Inferior parietal cortex (tissue), 1 donor: Measurements from ENCODE around the gene DGLUCY.
"Not testable (repeated sequence)": the region's sequence is repeated elsewhere in the genome, so short reads cannot be mapped to it uniquely, and the experiment has no call there.

Experiments
- DNase-seq: peaks from one replicate; pipeline ENCODE4 v3.0.0-alpha.2; 2016; ENCODE audit errors: extremely low spot score

The DGLUCY gene

DNA sequence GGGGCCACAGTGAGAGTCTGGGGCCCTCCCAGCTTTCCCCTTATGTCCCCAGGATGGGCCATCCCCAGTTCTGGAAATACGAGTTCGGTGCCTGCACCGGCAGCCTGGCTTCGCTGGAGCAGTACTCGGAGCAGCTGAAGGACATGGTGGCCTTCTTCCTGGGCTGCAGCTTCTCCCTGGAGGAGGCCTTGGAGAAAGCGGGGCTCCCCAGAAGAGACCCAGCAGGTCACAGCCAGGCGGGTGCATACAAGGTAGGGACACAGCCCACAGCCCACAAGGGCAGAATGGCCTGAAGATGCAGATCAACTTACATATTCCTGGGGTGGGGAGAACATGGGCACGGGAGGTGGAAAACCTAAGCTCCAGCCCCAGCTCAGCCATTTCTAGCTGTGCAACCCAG is 56.1 kb downstream of the DGLUCY start:
- DNase-seq = no peak

DNA sequence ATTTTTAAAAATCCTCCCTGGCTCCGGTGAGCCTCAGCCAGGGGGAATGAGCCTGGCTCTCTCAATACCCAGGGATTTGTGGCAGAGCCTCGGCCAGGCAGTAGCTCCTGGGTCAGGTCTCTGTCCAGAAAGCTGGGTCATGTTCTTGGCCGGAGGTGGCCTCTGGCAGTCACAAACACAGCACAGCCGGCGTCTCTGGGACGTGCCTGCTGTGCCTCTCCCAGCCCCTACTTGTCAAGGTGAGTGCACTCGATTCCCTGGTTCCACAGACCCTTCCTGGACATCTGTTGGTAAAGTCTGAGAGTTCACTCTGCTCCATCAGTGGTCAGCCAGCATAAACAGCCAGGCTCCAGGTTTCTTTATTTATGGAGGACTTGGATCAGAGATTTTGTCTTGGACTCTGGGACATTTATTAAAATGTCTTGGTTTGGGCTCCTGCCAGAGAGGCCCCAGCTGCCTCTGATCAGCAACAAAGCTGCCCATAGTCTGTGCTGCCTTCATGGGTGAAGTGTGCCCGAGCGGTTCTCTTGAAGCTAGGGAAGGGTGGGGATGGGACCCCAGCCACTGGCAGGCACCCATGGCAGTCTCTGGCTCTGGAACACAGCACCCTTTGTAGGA is 56.7 kb downstream of the DGLUCY start:
- peak; percentile 22 for DNase-seq

DNA sequence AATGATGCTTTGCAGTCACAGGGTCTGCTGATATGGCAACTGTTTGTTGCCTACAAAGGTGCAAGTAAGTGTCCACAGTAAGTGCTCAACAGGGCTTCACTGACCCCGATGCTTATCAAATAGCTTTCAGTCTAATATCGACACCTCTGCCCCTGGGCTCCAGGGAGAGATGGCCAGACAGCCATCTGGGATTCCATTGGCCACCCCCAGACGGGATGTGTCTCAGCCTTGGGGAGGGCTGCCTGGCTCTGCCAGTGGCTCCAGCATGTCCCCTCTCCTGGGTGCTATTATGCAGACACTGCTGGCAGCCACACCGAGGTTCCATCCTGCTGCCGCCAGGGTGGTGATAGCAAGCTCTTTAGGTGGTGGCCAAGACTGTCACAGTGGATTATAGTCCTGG is 57.4 kb downstream of the DGLUCY start:
- no peak for DNase-seq

DNA sequence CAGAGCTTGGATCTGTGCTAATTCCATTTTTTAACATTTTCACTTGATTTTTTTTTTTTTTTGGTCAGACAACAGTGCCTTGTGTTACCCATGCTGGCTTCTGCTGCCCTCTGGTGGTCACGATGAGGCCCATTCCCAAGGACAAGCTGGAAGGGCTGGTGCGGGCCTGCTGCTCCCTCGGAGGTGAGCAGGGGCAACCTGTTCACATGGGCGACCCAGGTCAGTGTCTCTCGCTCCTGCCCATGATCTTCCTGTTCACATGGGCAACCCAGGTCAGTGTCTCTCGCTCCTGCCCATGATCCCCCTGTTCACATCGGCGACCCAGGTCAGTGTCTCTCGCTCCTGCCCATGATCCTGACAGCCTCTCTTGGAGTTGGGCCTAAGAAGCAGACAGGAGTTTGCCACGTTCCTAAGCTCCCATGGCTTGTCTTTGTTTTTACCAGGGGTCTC is 59.4 kb downstream of the DGLUCY start:
- peak; percentile 87 for DNase-seq

DNA sequence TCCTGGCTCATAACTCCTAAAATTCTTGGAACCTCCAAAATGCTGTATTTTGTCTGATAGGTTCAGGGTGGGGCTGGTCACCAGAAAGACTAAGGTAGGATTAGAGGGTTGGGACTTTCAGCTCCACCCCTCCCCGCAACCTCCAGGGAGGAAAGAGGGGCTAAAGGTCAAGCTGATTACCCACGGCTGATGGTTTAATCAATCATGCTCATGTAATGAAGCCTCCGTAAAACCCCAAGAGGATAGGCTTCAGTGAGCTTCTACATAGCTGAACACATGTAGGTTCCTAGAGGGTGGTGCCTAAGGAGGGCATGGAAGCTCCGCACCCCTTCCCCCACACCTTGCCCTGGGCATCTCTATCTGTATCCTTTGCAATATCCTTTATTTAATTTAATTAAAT is 60.0 kb downstream of the DGLUCY start:
- DNase-seq = no peak

DNA sequence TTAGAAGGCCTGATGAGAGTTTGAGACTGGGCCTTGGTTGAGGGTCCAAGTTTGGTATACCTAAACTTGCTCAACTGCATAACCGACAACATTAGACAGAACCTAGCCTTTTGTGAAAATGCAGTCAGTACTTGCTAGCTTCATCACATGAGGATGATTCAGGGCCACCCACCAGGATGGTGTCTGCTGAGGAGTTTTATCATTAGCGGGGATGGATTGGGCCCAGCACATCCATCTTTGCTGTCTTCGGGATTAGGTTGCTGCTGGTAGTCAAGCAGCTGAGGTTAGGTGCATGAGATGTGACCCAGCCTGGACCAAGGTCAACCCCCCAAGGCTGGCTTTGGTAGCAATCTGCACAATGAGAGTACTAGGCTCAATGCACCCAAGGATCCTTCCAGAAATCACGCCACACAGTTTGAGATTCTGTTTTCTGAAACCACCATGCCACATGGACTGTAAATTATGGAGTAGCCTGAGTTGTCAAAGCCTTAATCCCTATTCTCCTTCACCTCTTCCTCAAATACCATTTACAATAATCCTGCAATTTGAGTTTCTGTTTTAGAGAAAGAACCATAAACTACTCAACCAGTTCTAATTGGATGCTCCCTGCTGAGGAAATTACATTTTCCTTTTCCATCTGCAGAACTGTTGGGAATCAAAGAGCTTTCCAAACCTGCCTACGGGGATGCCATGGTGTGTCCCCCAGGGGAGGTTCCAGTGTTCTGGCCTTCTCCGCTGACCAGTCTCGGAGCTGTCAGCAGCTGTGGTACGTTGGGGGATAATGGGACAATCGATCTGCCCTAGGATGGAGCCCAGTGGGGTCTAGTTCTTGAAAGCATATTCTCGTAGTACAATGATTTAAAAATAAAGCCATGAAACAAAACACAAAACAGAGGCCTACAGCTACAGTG is 61.7 kb downstream of the DGLUCY start:
- no peak for DNase-seq

DNA sequence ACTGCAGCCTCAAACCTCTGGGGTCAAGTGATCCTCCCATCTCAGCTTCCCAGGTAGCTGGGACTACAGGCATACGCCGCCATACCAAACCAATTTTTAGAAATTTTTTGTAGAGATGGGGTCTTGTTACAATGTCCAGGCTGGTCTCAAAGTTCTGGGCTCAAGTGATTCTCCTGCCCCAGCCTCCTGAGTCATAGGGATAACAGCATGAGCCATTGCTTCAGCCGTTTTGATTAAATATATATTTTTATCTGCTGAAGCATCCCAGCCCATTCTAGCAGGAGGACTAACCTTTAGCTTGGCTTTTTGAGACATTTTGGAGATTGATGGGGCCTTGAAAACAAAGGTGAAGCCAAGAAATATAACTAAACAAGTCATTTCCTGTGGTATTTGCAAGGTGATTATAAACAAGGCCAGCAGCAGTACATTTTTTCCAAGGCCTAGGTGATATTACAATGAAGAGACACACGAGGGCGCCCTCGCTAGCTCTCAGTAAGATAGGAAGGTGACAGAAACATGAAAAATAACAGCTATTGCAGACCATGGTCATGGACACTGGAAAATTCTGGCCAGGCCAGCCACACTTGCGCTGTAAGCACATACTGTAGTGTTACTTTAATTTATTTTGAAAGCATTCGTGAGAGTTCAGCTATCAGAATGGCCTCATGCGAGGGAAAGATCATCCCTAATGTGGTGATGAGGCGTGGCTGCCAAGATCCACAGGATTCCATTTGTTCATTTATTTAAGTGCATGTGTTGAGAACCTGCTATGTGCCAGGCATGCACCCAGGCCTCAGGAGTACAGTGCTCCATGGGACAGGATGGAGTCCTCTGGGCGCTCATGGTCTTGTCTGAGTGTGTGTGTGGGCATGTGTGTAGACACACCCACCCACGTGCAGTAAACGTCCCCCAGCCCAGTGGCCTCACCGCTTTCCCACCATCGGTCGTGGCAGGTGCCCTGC is 63.5 kb downstream of the DGLUCY start:
- no peak for DNase-seq

DNA sequence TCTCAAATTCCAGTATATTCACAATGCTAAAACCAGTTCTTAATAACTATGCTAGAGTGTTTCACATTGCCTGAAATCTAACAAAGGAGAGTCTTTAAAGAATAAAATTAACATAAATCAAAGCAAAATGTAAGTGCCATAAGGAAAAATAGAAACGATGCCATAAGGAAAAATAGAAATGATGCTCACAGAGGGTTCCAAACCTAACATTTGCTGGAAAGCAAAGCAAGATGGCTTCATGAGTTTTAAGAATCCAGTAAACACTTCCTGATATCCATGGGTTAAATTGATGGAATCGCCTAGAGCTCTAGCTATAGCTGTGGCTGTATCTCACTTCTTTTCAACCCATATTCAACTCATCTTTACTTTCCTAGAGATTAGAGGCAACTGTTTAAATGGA is 66.7 kb downstream of the DGLUCY start:
- DNase-seq = no peak

DNA sequence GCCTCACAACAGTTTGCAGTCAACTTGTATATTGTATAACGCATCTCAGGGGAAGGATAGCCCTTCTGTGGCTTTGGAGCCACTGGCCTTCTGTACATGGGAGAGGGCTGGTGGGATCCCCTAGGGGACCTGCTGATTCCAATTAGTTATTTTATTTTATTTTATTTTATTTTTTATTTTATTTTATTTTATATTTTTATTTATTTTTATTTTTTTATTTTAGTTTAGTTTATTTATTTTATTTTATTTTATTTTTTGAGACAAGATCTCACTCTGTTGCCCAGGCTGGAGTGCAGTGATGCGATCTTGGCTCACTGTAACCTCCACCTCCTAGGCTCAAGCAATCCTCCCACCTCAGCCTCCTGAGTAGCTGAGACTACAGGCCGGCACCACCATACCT is 68.9 kb downstream of the DGLUCY start:
- DNase-seq = not testable (repeated sequence)

DNA sequence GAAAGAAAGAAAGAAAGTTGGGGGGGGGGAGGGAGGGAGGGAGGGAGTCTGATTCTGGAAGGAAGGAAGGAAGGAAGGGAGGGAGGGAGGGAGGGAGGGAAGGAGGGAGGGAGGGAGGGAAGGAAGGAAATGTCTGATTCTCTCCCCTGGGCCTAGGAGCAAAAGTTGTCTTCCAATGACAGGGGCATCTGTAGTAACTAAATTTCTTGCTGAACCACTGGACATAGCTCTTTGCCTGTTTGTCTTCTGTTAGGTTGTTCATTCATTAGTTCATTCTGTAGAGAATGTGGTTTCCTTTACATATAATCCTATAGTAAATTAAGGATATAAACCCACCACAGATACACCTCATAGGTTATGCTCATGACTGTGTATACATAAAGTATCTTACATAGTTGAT is 70.7 kb downstream of the DGLUCY start:
- no peak for DNase-seq

DNA sequence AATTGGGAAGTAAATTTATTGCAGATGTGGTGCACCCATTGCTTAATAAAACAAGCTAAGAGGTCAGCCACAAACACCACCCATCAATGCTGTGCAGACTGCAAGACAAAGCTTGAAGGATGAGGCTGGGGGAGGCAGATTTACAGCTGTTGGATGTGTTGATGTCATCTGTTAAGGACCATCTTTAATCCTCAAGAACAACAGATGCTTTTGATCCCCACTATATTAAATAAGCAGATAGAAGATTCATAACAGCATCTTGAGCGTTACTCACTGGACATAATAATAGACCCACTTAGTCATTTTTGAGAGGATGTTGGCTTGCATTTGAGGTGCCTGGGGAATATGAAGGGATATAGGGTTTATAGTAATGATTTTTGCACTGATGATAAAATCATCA is 71.8 kb downstream of the DGLUCY start:
- DNase-seq = no peak

DNA sequence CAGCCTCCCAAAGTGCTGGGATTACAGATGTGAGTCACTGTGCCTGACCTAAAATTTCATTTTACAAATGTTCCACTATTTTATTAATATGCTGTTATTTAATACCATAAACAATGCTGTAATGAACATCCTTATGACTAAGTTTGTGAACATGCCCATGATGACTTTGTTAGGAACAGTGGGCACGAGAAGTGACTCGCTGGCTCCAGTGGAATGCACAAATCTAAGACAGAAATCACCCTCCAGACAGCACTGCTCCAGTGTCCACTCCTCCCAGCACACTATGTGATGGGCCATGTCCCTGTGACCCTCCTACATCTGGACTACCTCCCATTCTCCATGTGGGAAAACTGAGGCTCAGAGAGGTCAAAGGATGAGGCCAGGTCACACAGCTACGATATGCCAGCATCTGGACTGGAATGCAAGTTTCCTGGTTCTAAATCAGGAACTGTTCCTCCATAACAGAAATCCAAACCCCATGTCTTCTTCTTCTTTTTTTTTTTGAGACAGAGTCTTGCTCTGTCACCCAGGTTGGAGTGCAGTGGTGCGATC is 72.7 kb downstream of the DGLUCY start:
- no peak for DNase-seq

DNA sequence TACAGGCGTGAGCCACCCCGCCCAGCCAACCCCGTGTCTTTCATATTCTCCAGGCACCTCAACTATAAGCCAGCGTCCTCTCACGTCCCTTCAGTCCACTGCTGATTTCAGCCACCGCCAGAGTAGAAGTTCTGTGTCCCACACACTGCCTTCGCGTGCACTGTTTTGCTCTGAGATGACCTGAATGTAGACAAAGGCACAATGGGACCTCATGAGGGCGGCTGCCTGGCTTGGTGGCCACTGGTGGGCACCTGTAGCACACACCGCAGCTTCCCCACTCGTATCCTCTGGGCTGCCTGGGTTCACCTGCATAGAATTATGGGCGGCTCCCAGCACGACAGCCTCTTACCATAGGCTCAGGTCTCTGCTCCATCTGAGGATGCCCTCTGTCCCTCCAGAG is 73.4 kb downstream of the DGLUCY start:
- DNase-seq = no peak

DNA sequence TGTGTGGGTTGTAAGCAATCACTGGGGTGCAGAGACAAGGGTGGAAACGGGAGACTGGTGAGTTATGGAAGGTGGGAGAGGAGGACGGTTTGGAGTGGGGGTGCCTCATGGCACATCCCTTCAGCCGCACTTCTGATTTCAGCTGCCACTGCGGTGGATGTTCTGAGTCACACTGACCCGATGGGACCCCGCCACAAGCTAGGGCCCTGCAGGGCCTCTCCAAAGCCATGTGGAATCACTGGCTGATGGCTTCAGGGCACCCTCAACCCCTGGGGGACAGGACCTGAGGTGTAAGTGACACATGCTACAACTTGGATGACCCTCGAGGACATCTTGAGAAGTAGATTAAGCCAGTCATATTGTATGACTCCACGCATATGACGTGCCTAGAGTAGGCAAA is 77.0 kb downstream of the DGLUCY start:
- no peak for DNase-seq

DNA sequence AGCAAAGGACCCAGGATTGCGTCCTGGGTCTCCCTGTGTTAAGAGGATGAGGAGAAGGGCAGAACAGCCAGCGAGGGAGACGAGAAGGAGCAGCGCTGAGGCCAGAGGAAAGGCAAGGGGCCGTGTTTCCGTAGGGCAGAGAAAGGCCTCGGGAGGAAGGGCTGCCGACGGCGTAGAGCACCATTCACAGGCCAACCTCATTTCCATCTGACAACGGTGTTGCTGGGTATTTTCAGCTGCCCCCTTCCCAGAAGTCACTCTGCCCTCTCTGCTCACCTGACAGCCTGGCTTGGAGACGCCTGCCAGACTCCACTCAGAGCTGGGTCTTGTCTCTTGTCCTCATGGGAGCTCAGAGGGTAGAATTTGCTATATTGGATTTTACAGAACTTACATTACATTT is 79.2 kb downstream of the DGLUCY start:
- no peak for DNase-seq

DNA sequence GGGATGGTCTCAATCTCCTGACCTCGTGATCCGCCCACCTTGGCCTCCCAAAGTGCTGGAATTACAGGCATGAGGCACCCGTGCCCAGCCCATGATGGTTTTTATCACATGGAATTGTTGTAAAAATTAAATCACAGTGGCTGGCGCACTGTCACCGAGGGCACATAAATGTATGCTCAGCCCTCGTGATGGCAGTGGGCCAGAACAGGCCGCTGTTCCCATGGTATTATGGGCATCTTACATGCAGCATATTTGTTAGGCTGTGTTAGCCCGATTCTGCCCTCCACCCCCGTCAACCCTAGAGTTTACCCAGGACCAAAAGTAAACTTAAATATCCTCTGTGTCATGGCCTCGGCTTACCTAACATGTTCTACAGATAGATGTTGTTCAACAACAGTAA is 82.0 kb downstream of the DGLUCY start:
- no peak for DNase-seq

DNA sequence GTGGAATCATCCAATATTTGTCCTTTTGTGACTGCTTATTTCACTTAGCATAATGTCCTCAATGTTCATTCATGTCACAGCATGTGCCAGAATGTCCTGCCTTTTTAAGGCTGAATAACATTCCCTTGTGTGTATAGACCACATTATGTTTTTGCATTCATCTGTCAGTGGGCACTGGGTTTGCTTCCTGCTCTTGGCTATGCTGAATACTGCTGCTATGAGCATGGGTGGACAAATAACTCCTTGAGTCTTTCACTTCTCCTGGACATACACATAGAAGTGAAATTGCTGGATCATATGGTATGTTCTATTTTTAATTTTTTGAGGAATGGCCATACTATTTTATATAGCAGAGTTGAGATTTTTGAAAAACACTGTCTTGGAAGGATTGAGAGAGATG is 83.8 kb downstream of the DGLUCY start:
- DNase-seq = no peak

DNA sequence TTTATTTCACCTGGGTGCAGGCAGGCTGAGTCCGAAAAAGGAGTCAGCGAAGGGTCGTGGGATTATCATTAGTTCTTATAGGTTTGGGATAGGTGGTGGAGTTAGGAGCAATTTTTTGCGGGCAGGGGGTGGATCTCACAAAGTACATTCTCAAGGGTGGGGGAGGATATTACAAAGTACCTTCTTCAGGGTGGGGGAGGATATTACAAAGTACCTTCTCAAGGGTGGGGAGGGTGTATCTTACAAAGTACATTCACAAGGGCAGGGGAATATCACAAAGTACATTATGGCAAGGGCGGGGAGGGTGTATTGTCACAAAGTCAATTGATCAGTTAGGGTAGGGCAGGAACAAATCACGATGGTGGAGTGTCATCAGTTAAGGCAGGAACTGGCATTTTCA is 86.9 kb downstream of the DGLUCY start:
- not testable (repeated sequence) for DNase-seq

DNA sequence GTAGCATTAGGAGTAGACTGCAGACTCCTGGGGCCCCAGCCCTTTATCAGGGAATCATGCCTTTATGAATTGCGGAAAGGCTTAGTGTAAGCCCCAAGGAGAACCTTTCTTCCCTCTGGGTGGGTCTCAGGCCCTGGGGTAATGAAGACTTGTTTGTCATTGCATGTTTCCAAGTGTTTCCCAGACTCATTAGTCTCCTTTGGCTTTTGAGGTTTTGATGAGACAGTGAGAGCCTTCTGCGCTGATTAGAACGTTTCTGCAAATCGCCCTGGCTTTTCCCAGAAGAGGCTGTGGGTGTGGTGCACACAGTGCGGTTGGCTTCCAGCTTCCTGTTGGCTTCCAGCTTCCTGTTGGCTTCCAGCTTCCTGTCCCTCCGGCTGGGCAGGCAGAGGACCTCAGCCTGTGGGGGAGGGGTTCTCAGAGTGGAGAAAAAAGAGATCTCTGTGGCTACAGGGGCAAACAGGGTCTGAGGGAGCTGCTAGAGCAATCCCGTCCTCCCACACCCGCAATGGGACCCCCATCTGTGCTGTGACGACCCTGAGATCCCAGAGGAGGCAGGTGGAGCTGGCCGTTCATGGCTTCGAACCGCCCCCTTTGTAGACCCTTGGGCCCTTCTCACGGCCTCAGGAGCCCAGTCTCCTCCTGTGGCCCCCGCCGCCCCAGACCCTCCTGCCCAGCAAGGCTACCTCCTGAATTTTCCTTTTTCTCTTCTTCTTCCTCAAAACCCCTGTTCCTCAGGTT is 88.5 kb downstream of the DGLUCY start:
- peak; percentile 8 for DNase-seq

DNA sequence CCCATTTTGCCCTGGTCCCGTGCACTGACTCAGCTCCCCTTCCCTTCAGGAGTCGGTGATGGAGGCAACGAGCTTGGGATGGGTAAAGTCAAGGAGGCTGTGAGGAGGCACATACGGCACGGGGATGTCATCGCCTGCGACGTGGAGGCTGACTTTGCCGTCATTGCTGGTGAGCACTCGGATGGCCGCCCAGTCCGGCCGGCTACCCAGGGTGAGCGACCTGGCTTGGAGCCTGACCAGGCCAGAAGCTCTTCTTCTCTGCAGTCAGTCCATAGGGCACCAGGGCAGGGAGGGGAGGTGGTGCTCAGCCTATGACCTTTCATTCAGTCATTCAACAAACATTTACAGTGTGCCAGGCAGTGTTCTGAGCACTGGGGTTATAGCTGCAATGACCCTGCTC is 90.8 kb downstream of the DGLUCY start:
- no peak for DNase-seq

DNA sequence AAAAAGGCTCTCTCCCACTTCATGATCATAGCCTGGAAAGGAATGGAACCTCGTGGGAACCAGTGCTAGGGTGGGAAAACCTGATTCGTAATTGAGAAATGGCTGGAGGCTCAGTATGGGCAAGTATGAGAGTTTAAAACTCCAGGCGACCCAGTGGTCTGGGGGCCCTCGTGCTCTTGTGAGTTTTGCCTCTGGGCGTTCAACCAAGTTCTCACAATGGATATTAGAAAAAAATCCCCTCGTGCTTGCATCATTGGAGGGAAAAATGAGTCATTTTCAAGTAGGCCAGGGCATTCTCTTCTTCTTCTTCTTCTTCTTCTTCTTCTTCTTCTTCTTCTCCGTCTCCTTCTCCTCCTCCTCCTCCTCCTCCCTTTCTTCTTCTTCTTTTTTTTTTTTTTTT is 91.6 kb downstream of the DGLUCY start:
- no peak for DNase-seq
